ENCODE results near the gene UNC13B. TPM values are rescaled to one million over a fixed set of nuclear protein-coding genes. Genes with fewer than 3 reads are reported as not detected.
"Not testable (repeated sequence)": the region's sequence is repeated elsewhere in the genome, so short reads cannot be mapped to it uniquely, and the experiment has no call there.

Gene UNC13B
- total RNA-seq, 6 experiments from 2014 or later: 18.2 to 21.4 (median 19.7) TPM

GRCh38 chr9:35158501-35159280, 3.1 kb upstream of the UNC13B start:
- H3K27ac Mint-ChIP-seq: no peak overlapping the region
- no peak for DNase-seq
- no peak for TF ChIP-seq CTCF (IDR thresholded peaks at IDR 0.05)
- H3K4me1 Mint-ChIP-seq (ENCODE audit: low read depth): peaks cover 17% of the 10 kb centered on the region
- no peak overlapping the region for H3K4me3 Mint-ChIP-seq
- peaks cover 4% of the 10 kb centered on the region; the same call in 1 of the 2 replicates for H3K9me3 Mint-ChIP-seq
- H3K36me3 Mint-ChIP-seq (ENCODE audit: low read depth): no peaks in the 10 kb centered on the region
- no peaks in the 10 kb centered on the region for H3K27me3 Mint-ChIP-seq (ENCODE audit: insufficient read depth)

- Mint-ChIP-seq H3K9me3 (no peaks in the 10 kb centered on the region), H3K4me3 (peak overlapping the region; percentile 95), H3K27me3 (ENCODE audit: insufficient read depth) (no peaks in the 10 kb centered on the region), H3K4me1 (ENCODE audit: low read depth) (peaks cover 33% of the 10 kb centered on the region), H3K36me3 (ENCODE audit: low read depth) (no peaks in the 10 kb centered on the region; the same call in 1 of the 2 replicates), H3K27ac (peak overlapping the region; percentile 90)
- no peak for DNase-seq
- no peak for TF ChIP-seq CTCF (IDR thresholded peaks at IDR 0.05)
These were observed 951 bp downstream of the UNC13B start for GRCh38 chr9:35162605-35163315.

GRCh38 chr9:35163413-35163812, 1.6 kb downstream of the UNC13B start:
- no peaks in the 10 kb centered on the region; the same call in 1 of the 2 replicates for H3K36me3 Mint-ChIP-seq (ENCODE audit: low read depth)

GRCh38 chr9:35164711-35165110, 2.9 kb downstream of the UNC13B start:
- Mint-ChIP-seq H3K4me1 (ENCODE audit: low read depth) (peaks cover 33% of the 10 kb centered on the region), H3K27ac (peak overlapping the region; percentile 73), H3K27me3 (ENCODE audit: insufficient read depth) (no peaks in the 10 kb centered on the region; the same call in 1 of the 2 replicates), H3K9me3 (no peaks in the 10 kb centered on the region), H3K4me3 (peak overlapping the region; percentile 48), H3K36me3 (ENCODE audit: low read depth) (no peaks in the 10 kb centered on the region; the same call in 1 of the 2 replicates)
- DNase-seq: peak; percentile 65
- TF ChIP-seq CTCF (IDR thresholded peaks at IDR 0.05): no peak

More at GRCh38 chr9:35163413-35163812, 1.6 kb downstream of the UNC13B start:
- Mint-ChIP-seq H3K4me1 (ENCODE audit: low read depth) (peaks cover 33% of the 10 kb centered on the region), H3K4me3 (peak overlapping the region; percentile 95), H3K9me3 (no peaks in the 10 kb centered on the region), H3K27ac (0 out of 2 replicates have a peak overlapping the region, but pooled peaks have one; percentile 90), H3K27me3 (ENCODE audit: insufficient read depth) (no peaks in the 10 kb centered on the region; the same call in 1 of the 2 replicates)
- TF ChIP-seq CTCF (IDR thresholded peaks at IDR 0.05): no peak
- DNase-seq: no peak

GRCh38 chr9:35167429-35167828, 5.6 kb downstream of the UNC13B start:
- not testable (repeated sequence) for DNase-seq; H3K9me3 Mint-ChIP-seq; H3K4me3 Mint-ChIP-seq; H3K27me3 Mint-ChIP-seq (ENCODE audit: insufficient read depth); H3K36me3 Mint-ChIP-seq (ENCODE audit: low read depth); H3K27ac Mint-ChIP-seq
- peaks cover 31% of the 10 kb centered on the region for H3K4me1 Mint-ChIP-seq (ENCODE audit: low read depth)
- TF ChIP-seq CTCF (IDR thresholded peaks at IDR 0.05): peak; percentile 31
